Fibroblast of lung (primary cell): ENCODE results near the gene DDI1. TPM values are rescaled to one million over a fixed set of nuclear protein-coding genes. Genes with fewer than 3 reads are reported as not detected.

Source experiments
- DNase-seq, 2 donors: peaks; one replicate each; pipeline versions ENCODE4 v3.0.0 to v3.0.0-alpha.2; 2010; ENCODE audit warnings: low read depth in 2 of 2
- H2AFZ ChIP-seq: 2 replicates; pipeline ENCODE4 v1.5.1; 2012; ENCODE audit warnings: low read length, control low read depth, inconsistent platforms
- H3K27ac ChIP-seq: 2 replicates; pipeline ENCODE4 v1.5.1; 2011; ENCODE audit warnings: low read length, control low read depth; ENCODE audit not compliant: insufficient read depth
- H3K27me3 ChIP-seq: 2 replicates; pipeline ENCODE4 v1.5.1; 2011; ENCODE audit warnings: mild to moderate bottlenecking, low read length; ENCODE audit not compliant: control insufficient read depth, insufficient read depth
- H3K36me3 ChIP-seq: 2 replicates; pipeline ENCODE4 v1.5.1; 2011; ENCODE audit warnings: low read length; ENCODE audit not compliant: control insufficient read depth, insufficient read depth
- H3K4me1 ChIP-seq: 2 replicates; pipeline ENCODE4 v1.5.1; 2011; ENCODE audit warnings: low read length; ENCODE audit not compliant: control insufficient read depth, insufficient read depth; ENCODE audit errors: extremely low read depth
- H3K4me2 ChIP-seq: 2 replicates; pipeline ENCODE4 v1.5.1; 2011; ENCODE audit warnings: low read length, control low read depth; ENCODE audit not compliant: insufficient read depth; ENCODE audit errors: extremely low read depth
- H3K4me3 ChIP-seq, 4 experiments: fragments of 200-600 bp in 1 of 4; sonication (generic) in 1 of 4; replicated peaks in 1 of 4; 2 replicates each; pipeline ENCODE4 v1.5.1; 2011 to 2016; ENCODE audit warnings: low read length in 4 of 4, low read depth in 3 of 4, mild to moderate bottlenecking in 3 of 4, control low read depth in 2 of 4, inconsistent platforms in 1 of 4, mixed read lengths in 1 of 4; ENCODE audit not compliant: insufficient read depth in 1 of 4; ENCODE audit errors: control extremely low read depth in 1 of 4
- H3K79me2 ChIP-seq: 2 replicates; pipeline ENCODE4 v1.5.1; 2012; ENCODE audit warnings: mild to moderate bottlenecking, low read length, inconsistent platforms; ENCODE audit not compliant: control insufficient read depth, insufficient read depth
- H3K9ac ChIP-seq: 2 replicates; pipeline ENCODE4 v1.5.1; 2011; ENCODE audit warnings: mild to moderate bottlenecking, low read length, control low read depth; ENCODE audit not compliant: insufficient read depth
- H3K9me3 ChIP-seq: 2 replicates; pipeline ENCODE4 v1.5.1; 2012; ENCODE audit warnings: low read depth, low read length; ENCODE audit not compliant: control insufficient read depth, insufficient read depth
- H4K20me1 ChIP-seq: 2 replicates; pipeline ENCODE4 v1.5.1; 2011; ENCODE audit warnings: low read length; ENCODE audit not compliant: control insufficient read depth, insufficient read depth; ENCODE audit errors: extremely low read depth
- CTCF ChIP-seq, 2 donors: IDR thresholded peaks in 1 of 2; conservative IDR thresholded peaks in 1 of 2; 1 replicate in 1 of 2; 2 replicates in 1 of 2; pipeline ENCODE4 v1.5.1; 2011 to 2012; ENCODE audit warnings: low read length in 2 of 2, control low read depth in 1 of 2, inconsistent platforms in 1 of 2, low read depth in 1 of 2, mild to moderate bottlenecking in 1 of 2
- EZH2 ChIP-seq: IDR thresholded peaks from 2 replicates; pipeline ENCODE4 v1.5.1; 2012; ENCODE audit warnings: low read length, control low read depth, mild to moderate bottlenecking; ENCODE audit errors: missing control alignments
- polyA plus RNA-seq, 2 donors: library from polyadenylated mRNA; depleted of rRNA in 1 of 2; stranded (reverse) in 1 of 2; unstranded in 1 of 2; fragments of >200 nt; gene quantifications; 2 replicates each; pipeline ENCODE4 v1.2.1, GENCODE V29; 2011 to 2012; ENCODE audit warnings: missing spikeins in 1 of 2
- total RNA-seq: library from RNA; depleted of rRNA; stranded (reverse); fragments of >200 nt; gene quantifications from 2 replicates; pipeline ENCODE4 v1.2.1, GENCODE V29; 2014

DDI1 gene
- total and polyA plus RNA-seq, 2 donors (not counting 1 experiment from before 2014, with no cell fraction given) = not detected

GRCh38 chr11:104041792-104042191, 5.4 kb downstream of the DDI1 start:
- no peaks in the 10 kb centered on the region for H3K9me3 ChIP-seq
- no peaks in the 10 kb centered on the region for H3K36me3 ChIP-seq
- H4K20me1 ChIP-seq = no peaks in the 10 kb centered on the region
- no peak overlapping the region for H2AFZ ChIP-seq
- H3K4me1 ChIP-seq = no peaks in the 10 kb centered on the region
- H3K79me2 ChIP-seq = no peaks in the 10 kb centered on the region
- no peak overlapping the region for H3K4me2 ChIP-seq
- DNase-seq = no peak
- no peak overlapping the region for H3K4me3 ChIP-seq
- TF ChIP-seq CTCF (conservative IDR thresholded peaks at IDR 0.05 in 1 of 2, IDR thresholded peaks at IDR 0.05 in 1 of 2; ENCODE audit: low read depth in 1 of 2, low read length in 2 of 2) = no peak
- TF ChIP-seq EZH2 = no peak
- no peaks in the 10 kb centered on the region for H3K27me3 ChIP-seq
- H3K27ac ChIP-seq = no peak overlapping the region
- H3K9ac ChIP-seq = no peak overlapping the region

- peak in 1 of 2 donors; percentile 22 for DNase-seq
- Histone ChIP-seq H3K79me2 (no peaks in the 10 kb centered on the region), H2AFZ (no peak overlapping the region), H3K9me3 (no peaks in the 10 kb centered on the region), H3K36me3 (no peaks in the 10 kb centered on the region), H3K27ac (no peak overlapping the region), H3K4me3 (no peak overlapping the region), H4K20me1 (no peaks in the 10 kb centered on the region), H3K4me2 (no peak overlapping the region), H3K4me1 (no peaks in the 10 kb centered on the region), H3K9ac (no peak overlapping the region), H3K27me3 (no peaks in the 10 kb centered on the region)
- TF ChIP-seq CTCF (conservative IDR thresholded peaks at IDR 0.05 in 1 of 2, IDR thresholded peaks at IDR 0.05 in 1 of 2; ENCODE audit: low read depth in 1 of 2, low read length in 2 of 2) (no peak), EZH2 (no peak)
Observed at GRCh38 chr11:104043142-104043541, 6.7 kb downstream of the DDI1 start.

- TF ChIP-seq EZH2 (no peak), CTCF (conservative IDR thresholded peaks at IDR 0.05 in 1 of 2, IDR thresholded peaks at IDR 0.05 in 1 of 2; ENCODE audit: low read depth in 1 of 2, low read length in 2 of 2) (no peak)
- DNase-seq = peak; percentile 51 to 68
Observed at GRCh38 chr11:104043678-104044239, 7.3 kb downstream of the DDI1 start.

More at GRCh38 chr11:104043678-104044239, 7.3 kb downstream of the DDI1 start:
- Histone ChIP-seq H3K27ac (no peak overlapping the region), H3K4me3 (no peak overlapping the region), H3K36me3 (no peaks in the 10 kb centered on the region), H3K4me1 (no peaks in the 10 kb centered on the region), H3K9me3 (no peaks in the 10 kb centered on the region), H3K4me2 (no peak overlapping the region), H3K79me2 (no peaks in the 10 kb centered on the region), H4K20me1 (no peaks in the 10 kb centered on the region), H3K9ac (no peak overlapping the region), H2AFZ (no peak overlapping the region), H3K27me3 (no peaks in the 10 kb centered on the region)
